ENCODE results near the gene CDK5R2.

Gene CDK5R2

GRCh38 chr2:219001577-219002394, 42.3 kb downstream of the CDK5R2 start:
- no peak for DNase-seq (ENCODE audit: insufficient read length, low spot score)
- FAIRE-seq = no peak

GRCh38 chr2:219002395-219003266, 43.2 kb downstream of the CDK5R2 start:
- no peak for DNase-seq (ENCODE audit: insufficient read length, low spot score)
- FAIRE-seq = no peak

- no peak for FAIRE-seq
These were observed 43.8 kb downstream of the CDK5R2 start for GRCh38 chr2:219003267-219003634.

GRCh38 chr2:219003979-219004378, 44.5 kb downstream of the CDK5R2 start:
- no peak for DNase-seq (ENCODE audit: insufficient read length, low spot score)
- FAIRE-seq = no peak

More at GRCh38 chr2:219003267-219003634, 43.8 kb downstream of the CDK5R2 start:
- DNase-seq (ENCODE audit: insufficient read length, low spot score) = no peak

GRCh38 chr2:219009294-219009693, 49.8 kb downstream of the CDK5R2 start:
- FAIRE-seq = no peak

GRCh38 chr2:219010162-219010756, 50.8 kb downstream of the CDK5R2 start:
- FAIRE-seq = no peak

More at GRCh38 chr2:219009294-219009693, 49.8 kb downstream of the CDK5R2 start:
- DNase-seq (ENCODE audit: insufficient read length, low spot score) = no peak

GRCh38 chr2:219010873-219011272, 51.4 kb downstream of the CDK5R2 start:
- FAIRE-seq = no peak

More at GRCh38 chr2:219010162-219010756, 50.8 kb downstream of the CDK5R2 start:
- peak; percentile 53 for DNase-seq (ENCODE audit: insufficient read length, low spot score)

More at GRCh38 chr2:219010873-219011272, 51.4 kb downstream of the CDK5R2 start:
- no peak for DNase-seq (ENCODE audit: insufficient read length, low spot score)

All from GM19239 (cell line).